Tibial nerve (tissue), 4 donors: Measurements from ENCODE around the gene SNX15.

Experiments used
- CTCF ChIP-seq, 5 experiments: fragments of 200-600 bp in 3 of 5; fragments of 450-650 bp in 2 of 5; sonication (generic) in 3 of 5; IDR thresholded peaks; one replicate each; pipeline ENCODE4 v1.5.1; 2016 to 2019; ENCODE audit warnings: antibody characterized with exemption in 5 of 5, mild to moderate bottlenecking in 3 of 5, moderate library complexity in 2 of 5
- EP300 ChIP-seq, 2 donors: sonication (generic); formaldehyde crosslinking; IDR thresholded peaks; one replicate each; pipeline ENCODE4 v1.6.1; 2017; ENCODE audit warnings: antibody characterized with exemption in 2 of 2, mild to moderate bottlenecking in 1 of 2
- POLR2A ChIP-seq, 2 donors: fragments of 450-650 bp; IDR thresholded peaks; one replicate each; pipeline ENCODE4 v1.6.1; 2017; ENCODE audit warnings: antibody characterized with exemption in 2 of 2, mild to moderate bottlenecking in 2 of 2, moderate library complexity in 2 of 2

GRCh38 chr11:65002706-65003105, 24.5 kb upstream of the SNX15 start:
- TF ChIP-seq CTCF (IDR thresholded peaks at IDR 0.05), result no peak
- no peak for TF ChIP-seq POLR2A (IDR thresholded peaks at IDR 0.05)
- TF ChIP-seq EP300 (IDR thresholded peaks at IDR 0.05), result no peak
